Epithelial cell of esophagus (primary cell): ENCODE data around the gene ZCWPW1.

ENCODE experiments used
- DNase-seq: peaks from one replicate; pipeline ENCODE4 v3.0.0; 2010; ENCODE audit warnings: low read depth
- H3K4me3 ChIP-seq: 2 replicates; pipeline ENCODE4 v1.5.1; 2011; ENCODE audit warnings: mild to moderate bottlenecking, low read length, control low read depth
- TF ChIP-seq, protein P1 (sequence below): IDR thresholded peaks from 2 replicates; pipeline ENCODE4 v1.5.1; 2011; ENCODE audit warnings: low read depth, mild to moderate bottlenecking, low read length, control low read depth, inconsistent platforms; ENCODE audit not compliant: insufficient read depth; ENCODE audit errors: missing control alignments

ZCWPW1 gene

DNA sequence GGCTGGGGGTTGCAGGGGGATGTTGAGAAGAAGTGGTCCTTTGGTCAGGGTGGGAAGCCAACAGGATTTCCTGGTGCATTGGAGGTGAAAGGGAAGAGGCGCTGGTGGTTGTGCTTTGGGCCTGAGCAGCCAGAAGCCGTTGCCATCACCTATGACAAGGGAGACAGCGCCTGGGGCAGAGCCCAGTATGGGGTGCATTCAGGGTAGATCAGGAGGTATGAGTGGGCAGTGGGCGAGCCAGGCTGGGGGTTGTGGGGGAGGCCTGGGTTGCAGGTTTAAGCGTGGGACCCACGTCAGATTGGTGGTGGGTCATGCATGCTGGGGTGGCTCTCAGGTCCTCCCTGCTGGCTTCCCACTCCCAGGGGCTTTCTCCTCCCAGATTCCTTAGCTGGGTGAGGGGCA, 76.8 kb downstream of the ZCWPW1 start:
- H3K4me3 ChIP-seq: no peak overlapping the region
- no peak for DNase-seq
- TF ChIP-seq, protein P1, sequence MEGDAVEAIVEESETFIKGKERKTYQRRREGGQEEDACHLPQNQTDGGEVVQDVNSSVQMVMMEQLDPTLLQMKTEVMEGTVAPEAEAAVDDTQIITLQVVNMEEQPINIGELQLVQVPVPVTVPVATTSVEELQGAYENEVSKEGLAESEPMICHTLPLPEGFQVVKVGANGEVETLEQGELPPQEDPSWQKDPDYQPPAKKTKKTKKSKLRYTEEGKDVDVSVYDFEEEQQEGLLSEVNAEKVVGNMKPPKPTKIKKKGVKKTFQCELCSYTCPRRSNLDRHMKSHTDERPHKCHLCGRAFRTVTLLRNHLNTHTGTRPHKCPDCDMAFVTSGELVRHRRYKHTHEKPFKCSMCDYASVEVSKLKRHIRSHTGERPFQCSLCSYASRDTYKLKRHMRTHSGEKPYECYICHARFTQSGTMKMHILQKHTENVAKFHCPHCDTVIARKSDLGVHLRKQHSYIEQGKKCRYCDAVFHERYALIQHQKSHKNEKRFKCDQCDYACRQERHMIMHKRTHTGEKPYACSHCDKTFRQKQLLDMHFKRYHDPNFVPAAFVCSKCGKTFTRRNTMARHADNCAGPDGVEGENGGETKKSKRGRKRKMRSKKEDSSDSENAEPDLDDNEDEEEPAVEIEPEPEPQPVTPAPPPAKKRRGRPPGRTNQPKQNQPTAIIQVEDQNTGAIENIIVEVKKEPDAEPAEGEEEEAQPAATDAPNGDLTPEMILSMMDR: no peak
